ENCODE results near the gene RAB4B.

GRCh38 chr19:40829205-40829604, 51.2 kb downstream of the RAB4B start:
- TF ChIP-seq EZH2 (IDR thresholded peaks at IDR 0.05; ENCODE audit: low read depth, unreplicated experiment) (no peak), CTCF (conservative IDR thresholded peaks at IDR 0.05; ENCODE audit: low read depth in 2 of 2) (no peak)
